Esophagus squamous epithelium (tissue), 4 donors: Measurements from ENCODE around the gene CLMP.

Experiments
- POLR2A ChIP-seq, 4 donors: fragments of 450-650 bp; IDR thresholded peaks; one replicate each; pipeline ENCODE4 v1.6.1; 2017; ENCODE audit warnings: antibody characterized with exemption in 4 of 4, mild to moderate bottlenecking in 4 of 4, moderate library complexity in 3 of 4
- TF ChIP-seq, protein P1 (sequence below), 6 experiments: fragments of 450-650 bp in 4 of 6; fragments of 200-600 bp in 2 of 6; sonication (generic) in 2 of 6; IDR thresholded peaks; one replicate each; pipeline ENCODE4 v1.5.1; 2016 to 2019; ENCODE audit warnings: antibody characterized with exemption in 6 of 6, mild to moderate bottlenecking in 4 of 6, moderate library complexity in 4 of 6

GRCh38 chr11:123195188-123196059, at the start of gene CLMP:
- no peak for TF ChIP-seq POLR2A (IDR thresholded peaks at IDR 0.05)
- TF ChIP-seq, protein P1, sequence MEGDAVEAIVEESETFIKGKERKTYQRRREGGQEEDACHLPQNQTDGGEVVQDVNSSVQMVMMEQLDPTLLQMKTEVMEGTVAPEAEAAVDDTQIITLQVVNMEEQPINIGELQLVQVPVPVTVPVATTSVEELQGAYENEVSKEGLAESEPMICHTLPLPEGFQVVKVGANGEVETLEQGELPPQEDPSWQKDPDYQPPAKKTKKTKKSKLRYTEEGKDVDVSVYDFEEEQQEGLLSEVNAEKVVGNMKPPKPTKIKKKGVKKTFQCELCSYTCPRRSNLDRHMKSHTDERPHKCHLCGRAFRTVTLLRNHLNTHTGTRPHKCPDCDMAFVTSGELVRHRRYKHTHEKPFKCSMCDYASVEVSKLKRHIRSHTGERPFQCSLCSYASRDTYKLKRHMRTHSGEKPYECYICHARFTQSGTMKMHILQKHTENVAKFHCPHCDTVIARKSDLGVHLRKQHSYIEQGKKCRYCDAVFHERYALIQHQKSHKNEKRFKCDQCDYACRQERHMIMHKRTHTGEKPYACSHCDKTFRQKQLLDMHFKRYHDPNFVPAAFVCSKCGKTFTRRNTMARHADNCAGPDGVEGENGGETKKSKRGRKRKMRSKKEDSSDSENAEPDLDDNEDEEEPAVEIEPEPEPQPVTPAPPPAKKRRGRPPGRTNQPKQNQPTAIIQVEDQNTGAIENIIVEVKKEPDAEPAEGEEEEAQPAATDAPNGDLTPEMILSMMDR (IDR thresholded peaks at IDR 0.05), result no peak
